Measurements from ENCODE around the gene MT1F.
"Not testable (repeated sequence)": the region's sequence is repeated elsewhere in the genome, so short reads cannot be mapped to it uniquely, and the experiment has no call there.

The MT1F gene

DNA sequence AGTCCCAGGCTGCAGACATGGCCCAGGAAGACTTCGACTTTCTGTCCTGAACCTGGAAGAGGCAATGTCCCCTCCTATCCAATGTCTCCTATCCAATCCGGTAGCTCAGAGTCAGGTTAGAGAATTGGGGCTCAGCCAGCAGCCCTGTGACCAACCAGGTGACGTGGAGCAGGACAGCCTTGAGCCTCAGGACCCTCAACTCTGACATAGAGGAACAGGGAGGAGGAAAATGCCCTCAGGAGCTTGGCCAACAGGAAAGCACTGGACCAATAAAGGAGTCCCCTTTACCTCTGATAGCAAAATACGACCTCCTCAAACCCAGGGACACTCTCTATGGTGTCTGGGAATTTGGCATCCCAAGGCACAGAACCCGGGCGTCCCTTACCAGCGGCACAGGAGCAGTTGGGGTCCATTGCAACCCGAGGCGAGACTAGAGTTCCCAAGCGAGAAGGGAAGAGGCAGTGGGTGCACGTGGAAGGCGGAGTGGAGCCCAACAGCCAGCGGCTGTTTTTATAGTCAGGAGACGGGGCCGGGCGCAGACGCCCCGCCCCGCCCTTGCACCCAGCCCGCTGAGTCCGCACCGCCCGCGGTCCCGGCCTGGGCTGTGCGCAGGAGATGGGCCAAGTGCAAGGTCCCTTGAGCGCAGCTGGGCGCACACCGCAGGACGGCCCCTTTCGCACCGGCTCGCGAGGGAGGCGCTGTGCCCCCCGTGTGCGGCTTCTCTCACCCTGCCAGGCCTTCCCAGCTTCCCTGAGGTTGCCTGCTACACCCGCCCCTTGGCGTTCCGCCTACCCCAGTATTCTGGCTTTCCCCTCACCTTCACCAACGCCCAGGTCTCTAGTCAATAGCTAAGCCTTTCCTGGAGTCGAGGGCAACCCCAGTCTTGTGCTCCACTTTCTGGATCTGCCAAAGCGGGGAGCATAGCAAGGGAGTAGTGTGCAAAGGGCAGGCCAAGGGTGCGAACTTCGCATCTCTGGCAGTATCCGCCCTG is 10.1 kb downstream of the MT1F start, which contains the start of gene MT1G:
MT1G (minus strand) TSS at position 485 of the 991 bp plus-strand sequence; CDS start at position 413, 72 bp downstream.
- no peak within 1 kb of the TSS for H4K8ac ChIP-seq (ENCODE audit: low read depth, low read length)
- no peaks in the 10 kb centered on the region for H3K36me3 ChIP-seq (ENCODE audit: control insufficient read depth, insufficient read depth, low read length)
- peak within 1 kb of the TSS; percentile 33 for H3K4me2 ChIP-seq (ENCODE audit: low read length)
- H3K4ac ChIP-seq (ENCODE audit: low read depth, low read length): no peak within 1 kb of the TSS
- H2AK5ac ChIP-seq (ENCODE audit: low read length): no peak within 1 kb of the TSS
- H3K27ac ChIP-seq (ENCODE audit: low read depth, low read length): no peak within 1 kb of the TSS
- no peaks in the 10 kb centered on the region for H3K79me2 ChIP-seq (ENCODE audit: control insufficient read depth, insufficient read depth, low read length)
- no peaks in the 10 kb centered on the region for H3K4me1 ChIP-seq (ENCODE audit: control insufficient read depth, low read depth, low read length)
- no peak within 1 kb of the TSS for H2BK120ac ChIP-seq (ENCODE audit: low read depth, low read length)
- no peak within 1 kb of the TSS for H3K4me3 ChIP-seq (ENCODE audit: low read length)
- H3K9ac ChIP-seq (ENCODE audit: low read length): no peak within 1 kb of the TSS
- no peak within 1 kb of the TSS for H3K56ac ChIP-seq (ENCODE audit: low read length)
- no peak within 1 kb of the TSS for H3K23ac ChIP-seq (ENCODE audit: low read length)
- DNase-seq: no peak
- no peaks in the 10 kb centered on the region for H3K79me1 ChIP-seq (ENCODE audit: low read length)
- H3K18ac ChIP-seq (ENCODE audit: low read length): no peak within 1 kb of the TSS
- H2BK5ac ChIP-seq (ENCODE audit: low read length): no peak within 1 kb of the TSS
- no CpG with 5 or more reads among the region's 46 CpGs for WGBS (ENCODE audit: extremely low coverage, insufficient coverage, low lambda C conversion rate)
- peaks cover 67% of the 10 kb centered on the region for H3K27me3 ChIP-seq (ENCODE audit: insufficient read depth, low read length, poor library complexity)
- no peak within 1 kb of the TSS for H2BK15ac ChIP-seq (replicated peaks; ENCODE audit: low read depth)
- no peak within 1 kb of the TSS for H4K5ac ChIP-seq (ENCODE audit: low read length)

DNA sequence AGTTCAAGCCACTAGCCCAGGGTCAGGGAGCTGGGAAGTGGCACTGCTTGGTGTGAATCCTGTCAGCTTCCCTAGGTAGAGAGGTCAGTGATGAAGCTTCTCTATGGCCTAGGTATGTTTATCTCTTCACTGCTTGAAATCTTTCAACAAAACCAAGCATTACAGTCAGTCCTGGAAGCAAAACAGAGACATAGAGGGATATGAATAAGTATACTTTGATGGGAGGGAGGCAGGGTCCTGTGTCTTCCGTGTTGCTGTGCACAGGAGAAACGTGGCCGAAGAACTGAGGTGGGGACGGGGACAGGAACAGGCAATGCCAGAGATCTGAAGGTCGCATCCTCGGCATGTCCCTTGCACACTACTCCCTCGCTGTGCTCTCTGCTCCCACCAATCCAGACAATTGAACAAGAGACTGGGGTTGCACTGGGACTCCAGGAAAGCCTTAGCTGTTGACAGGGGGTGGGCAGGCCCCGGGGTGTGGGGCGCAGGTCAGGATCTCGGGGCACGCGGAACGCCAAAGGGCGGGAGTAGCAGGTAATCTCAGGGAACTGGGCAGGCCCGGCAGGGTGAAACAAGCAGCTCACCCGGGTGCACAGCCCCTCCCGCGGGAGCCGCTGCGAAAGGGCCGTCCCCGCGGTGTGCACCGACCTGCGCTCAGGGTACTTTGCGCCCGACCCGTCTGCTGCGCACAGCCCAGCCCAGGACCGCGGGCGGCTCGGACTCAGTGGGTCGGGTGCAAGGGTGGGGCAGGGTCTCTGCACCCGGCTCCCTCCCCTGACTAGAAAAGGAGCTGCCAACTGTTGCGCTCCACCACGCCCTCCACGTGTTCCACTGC is 11.5 kb downstream of the MT1F start, which contains the start of gene MT1H:
MT1H (plus strand) TSS at position 810 of the 835 bp plus-strand sequence. CDS start 71 bp downstream, outside the sequence.
- WGBS (ENCODE audit: extremely low coverage, insufficient coverage, low lambda C conversion rate): no CpG with 5 or more reads among the region's 38 CpGs
- H3K27me3 ChIP-seq (ENCODE audit: insufficient read depth, low read length, poor library complexity): peaks cover 60% of the 10 kb centered on the region
- no peak within 1 kb of the TSS for H4K8ac ChIP-seq (ENCODE audit: low read depth, low read length)
- no peak within 1 kb of the TSS for H3K4ac ChIP-seq (ENCODE audit: low read depth, low read length)
- no peak within 1 kb of the TSS for H2BK15ac ChIP-seq (replicated peaks; ENCODE audit: low read depth)
- H3K4me1 ChIP-seq (ENCODE audit: control insufficient read depth, low read depth, low read length): no peaks in the 10 kb centered on the region
- H3K79me1 ChIP-seq (ENCODE audit: low read length): no peaks in the 10 kb centered on the region
- H3K27ac ChIP-seq (ENCODE audit: low read depth, low read length): no peak within 1 kb of the TSS
- no peak within 1 kb of the TSS for H2AK5ac ChIP-seq (ENCODE audit: low read length)
- H2BK120ac ChIP-seq (ENCODE audit: low read depth, low read length): no peak within 1 kb of the TSS
- H4K5ac ChIP-seq (ENCODE audit: low read length): no peak within 1 kb of the TSS
- H3K56ac ChIP-seq (ENCODE audit: low read length): peak within 1 kb of the TSS; percentile 22
- H3K18ac ChIP-seq (ENCODE audit: low read length): no peak within 1 kb of the TSS
- no peaks in the 10 kb centered on the region for H3K79me2 ChIP-seq (ENCODE audit: control insufficient read depth, insufficient read depth, low read length)
- H3K36me3 ChIP-seq (ENCODE audit: control insufficient read depth, insufficient read depth, low read length): no peaks in the 10 kb centered on the region
- H2BK5ac ChIP-seq (ENCODE audit: low read length): no peak within 1 kb of the TSS
- H3K9ac ChIP-seq (ENCODE audit: low read length): no peak within 1 kb of the TSS
- no peak within 1 kb of the TSS for H3K4me3 ChIP-seq (ENCODE audit: low read length)
- H3K23ac ChIP-seq (ENCODE audit: low read length): no peak within 1 kb of the TSS
- no peak within 1 kb of the TSS for H3K4me2 ChIP-seq (ENCODE audit: low read length)
- DNase-seq: no peak

DNA sequence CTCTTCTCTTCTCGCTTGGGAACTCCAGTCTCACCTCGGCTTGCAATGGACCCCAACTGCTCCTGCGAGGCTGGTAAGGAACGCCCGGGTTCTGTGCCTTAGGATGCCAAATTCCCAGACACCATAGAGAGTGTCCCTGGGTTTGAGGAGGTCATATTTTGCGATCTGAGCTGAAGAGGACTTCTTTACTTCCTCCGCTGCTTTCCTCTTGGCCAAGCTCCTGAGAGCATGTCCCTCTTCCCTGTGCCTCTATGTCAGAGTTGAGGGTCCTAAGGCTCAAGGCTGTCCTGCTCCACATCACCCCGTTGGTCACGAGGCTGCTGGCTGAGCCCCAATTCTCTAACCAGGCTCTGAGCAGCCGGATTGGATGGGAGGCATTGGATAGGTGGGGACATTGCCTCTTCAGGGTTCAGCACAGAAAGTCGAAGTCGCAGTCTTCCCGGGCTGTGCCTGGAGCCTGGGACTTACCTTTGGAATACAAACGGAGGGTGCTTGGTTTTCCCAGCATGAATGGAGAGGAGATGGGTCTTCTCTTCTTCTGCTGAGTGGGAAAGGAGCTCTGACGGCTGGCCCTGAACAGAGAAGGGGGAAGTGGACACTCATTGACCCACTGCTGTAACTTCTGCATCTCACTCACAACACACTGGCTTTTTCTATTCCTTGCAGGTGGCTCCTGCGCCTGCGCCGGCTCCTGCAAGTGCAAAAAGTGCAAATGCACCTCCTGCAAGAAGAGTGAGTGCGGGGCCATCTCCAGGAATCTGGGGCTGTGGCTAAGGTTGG is 12.3 kb downstream of the MT1F start:
- Histone ChIP-seq H3K18ac (ENCODE audit: low read length) (no peak overlapping the region), H3K4ac (ENCODE audit: low read depth, low read length) (no peak overlapping the region), H2AK5ac (ENCODE audit: low read length) (no peak overlapping the region), H3K79me1 (ENCODE audit: low read length) (no peaks in the 10 kb centered on the region), H3K79me2 (ENCODE audit: control insufficient read depth, insufficient read depth, low read length) (no peaks in the 10 kb centered on the region), H3K9ac (ENCODE audit: low read length) (no peak overlapping the region), H3K27ac (ENCODE audit: low read depth, low read length) (no peak overlapping the region), H3K4me1 (ENCODE audit: control insufficient read depth, low read depth, low read length) (no peaks in the 10 kb centered on the region), H3K4me2 (ENCODE audit: low read length) (no peak overlapping the region), H3K27me3 (ENCODE audit: insufficient read depth, low read length, poor library complexity) (peaks cover 54% of the 10 kb centered on the region), H4K5ac (ENCODE audit: low read length) (no peak overlapping the region), H3K56ac (ENCODE audit: low read length) (no peak overlapping the region), H3K36me3 (ENCODE audit: control insufficient read depth, insufficient read depth, low read length) (no peaks in the 10 kb centered on the region), H4K8ac (ENCODE audit: low read depth, low read length) (no peak overlapping the region), H2BK5ac (ENCODE audit: low read length) (no peak overlapping the region), H3K4me3 (ENCODE audit: low read length) (no peak overlapping the region), H3K23ac (ENCODE audit: low read length) (no peak overlapping the region), H2BK120ac (ENCODE audit: low read depth, low read length) (no peak overlapping the region), H2BK15ac (replicated peaks; ENCODE audit: low read depth) (no peak overlapping the region)
- WGBS (ENCODE audit: extremely low coverage, insufficient coverage, low lambda C conversion rate): no CpG with 5 or more reads among the region's 19 CpGs
- no peak for DNase-seq

DNA sequence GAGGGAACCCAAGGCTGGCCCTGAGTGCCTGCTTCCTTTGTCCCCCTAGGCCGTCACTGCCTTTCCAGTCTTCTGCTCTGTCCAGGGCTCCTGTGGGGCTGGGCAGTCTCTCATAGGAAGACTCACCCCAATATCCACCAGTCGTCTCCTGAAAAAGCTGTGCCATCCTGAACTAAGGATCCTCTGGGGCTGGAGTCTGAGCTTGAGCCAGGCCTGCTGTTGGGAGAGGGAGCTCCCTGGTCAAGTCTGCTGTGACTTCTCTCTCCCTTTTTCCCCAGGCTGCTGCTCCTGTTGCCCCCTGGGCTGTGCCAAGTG is 12.8 kb downstream of the MT1F start:
- H3K79me2 ChIP-seq (ENCODE audit: control insufficient read depth, insufficient read depth, low read length): no peaks in the 10 kb centered on the region
- H3K56ac ChIP-seq (ENCODE audit: low read length): no peak overlapping the region
- H3K4me3 ChIP-seq (ENCODE audit: low read length): no peak overlapping the region
- H3K27ac ChIP-seq (ENCODE audit: low read depth, low read length): no peak overlapping the region
- no peak overlapping the region for H3K9ac ChIP-seq (ENCODE audit: low read length)
- no peaks in the 10 kb centered on the region for H3K36me3 ChIP-seq (ENCODE audit: control insufficient read depth, insufficient read depth, low read length)
- WGBS (ENCODE audit: extremely low coverage, insufficient coverage, low lambda C conversion rate): no CpG with 5 or more reads among the region's 2 CpGs
- H4K5ac ChIP-seq (ENCODE audit: low read length): no peak overlapping the region
- H3K27me3 ChIP-seq (ENCODE audit: insufficient read depth, low read length, poor library complexity): peaks cover 51% of the 10 kb centered on the region
- H3K4me2 ChIP-seq (ENCODE audit: low read length): no peak overlapping the region
- no peaks in the 10 kb centered on the region for H3K79me1 ChIP-seq (ENCODE audit: low read length)
- H2BK5ac ChIP-seq (ENCODE audit: low read length): no peak overlapping the region
- H2BK15ac ChIP-seq (replicated peaks; ENCODE audit: low read depth): no peak overlapping the region
- H2AK5ac ChIP-seq (ENCODE audit: low read length): no peak overlapping the region
- H3K4ac ChIP-seq (ENCODE audit: low read depth, low read length): no peak overlapping the region
- H4K8ac ChIP-seq (ENCODE audit: low read depth, low read length): no peak overlapping the region
- no peak overlapping the region for H2BK120ac ChIP-seq (ENCODE audit: low read depth, low read length)
- H3K18ac ChIP-seq (ENCODE audit: low read length): no peak overlapping the region
- H3K4me1 ChIP-seq (ENCODE audit: control insufficient read depth, low read depth, low read length): no peaks in the 10 kb centered on the region
- no peak overlapping the region for H3K23ac ChIP-seq (ENCODE audit: low read length)
- DNase-seq: no peak

DNA sequence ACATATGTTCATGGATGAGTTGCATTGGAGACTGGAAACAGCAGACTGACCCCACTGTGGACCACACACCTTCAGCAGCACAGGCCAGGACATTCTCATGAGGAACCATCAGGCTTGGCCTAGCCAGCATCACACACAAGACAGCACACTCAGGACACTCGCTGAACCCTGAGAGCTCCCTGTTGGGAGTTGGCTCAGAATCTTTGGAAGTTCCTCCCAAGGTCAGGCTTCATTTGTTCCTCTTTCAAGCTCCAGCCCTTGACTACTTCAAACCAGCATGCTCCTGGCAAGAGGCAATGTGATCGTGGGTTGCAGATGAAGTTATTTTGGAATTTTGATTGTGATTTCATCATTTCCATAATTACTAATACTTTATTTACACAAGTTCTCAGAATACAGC is 13.9 kb downstream of the MT1F start:
- H2BK15ac ChIP-seq (replicated peaks; ENCODE audit: low read depth); H3K79me1 ChIP-seq (ENCODE audit: low read length); H2BK120ac ChIP-seq (ENCODE audit: low read depth, low read length); H3K4ac ChIP-seq (ENCODE audit: low read depth, low read length); H4K5ac ChIP-seq (ENCODE audit: low read length); H4K8ac ChIP-seq (ENCODE audit: low read depth, low read length); H3K9ac ChIP-seq (ENCODE audit: low read length); DNase-seq; H3K27ac ChIP-seq (ENCODE audit: low read depth, low read length); H2AK5ac ChIP-seq (ENCODE audit: low read length); H3K56ac ChIP-seq (ENCODE audit: low read length); H3K4me2 ChIP-seq (ENCODE audit: low read length); H3K4me1 ChIP-seq (ENCODE audit: control insufficient read depth, low read depth, low read length); H2BK5ac ChIP-seq (ENCODE audit: low read length); H3K23ac ChIP-seq (ENCODE audit: low read length); H3K18ac ChIP-seq (ENCODE audit: low read length); H3K36me3 ChIP-seq (ENCODE audit: control insufficient read depth, insufficient read depth, low read length); H3K4me3 ChIP-seq (ENCODE audit: low read length); H3K79me2 ChIP-seq (ENCODE audit: control insufficient read depth, insufficient read depth, low read length): not testable (repeated sequence)
- WGBS (ENCODE audit: extremely low coverage, insufficient coverage, low lambda C conversion rate): no CpG with 5 or more reads among the region's 2 CpGs
- peaks cover 44% of the 10 kb centered on the region for H3K27me3 ChIP-seq (ENCODE audit: insufficient read depth, low read length, poor library complexity)

All from mesendoderm (in vitro differentiated cells).